VCaP (cell line): ENCODE measurements around the gene TACC3.
A peak's percentile ranks its signal among the peaks of the same experiment; 100 is the strongest.

ENCODE experiments used
- H3K27ac ChIP-seq: fragments of 450-650 bp; 2 replicates; pipeline ENCODE4 v1.5.1; 2017
- TF ChIP-seq, protein P1 (sequence below): fragments of 450-650 bp; conservative IDR thresholded peaks from 2 replicates; pipeline ENCODE4 v1.5.1; 2017; ENCODE audit warnings: mild to moderate bottlenecking, moderate library complexity

Gene TACC3

GRCh38 chr4:1721666-1722550 lies 587 bp downstream of the TACC3 start:
- TF ChIP-seq, protein P1, sequence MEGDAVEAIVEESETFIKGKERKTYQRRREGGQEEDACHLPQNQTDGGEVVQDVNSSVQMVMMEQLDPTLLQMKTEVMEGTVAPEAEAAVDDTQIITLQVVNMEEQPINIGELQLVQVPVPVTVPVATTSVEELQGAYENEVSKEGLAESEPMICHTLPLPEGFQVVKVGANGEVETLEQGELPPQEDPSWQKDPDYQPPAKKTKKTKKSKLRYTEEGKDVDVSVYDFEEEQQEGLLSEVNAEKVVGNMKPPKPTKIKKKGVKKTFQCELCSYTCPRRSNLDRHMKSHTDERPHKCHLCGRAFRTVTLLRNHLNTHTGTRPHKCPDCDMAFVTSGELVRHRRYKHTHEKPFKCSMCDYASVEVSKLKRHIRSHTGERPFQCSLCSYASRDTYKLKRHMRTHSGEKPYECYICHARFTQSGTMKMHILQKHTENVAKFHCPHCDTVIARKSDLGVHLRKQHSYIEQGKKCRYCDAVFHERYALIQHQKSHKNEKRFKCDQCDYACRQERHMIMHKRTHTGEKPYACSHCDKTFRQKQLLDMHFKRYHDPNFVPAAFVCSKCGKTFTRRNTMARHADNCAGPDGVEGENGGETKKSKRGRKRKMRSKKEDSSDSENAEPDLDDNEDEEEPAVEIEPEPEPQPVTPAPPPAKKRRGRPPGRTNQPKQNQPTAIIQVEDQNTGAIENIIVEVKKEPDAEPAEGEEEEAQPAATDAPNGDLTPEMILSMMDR: no peak
- peak overlapping the region; percentile 96 for H3K27ac ChIP-seq

DNA sequence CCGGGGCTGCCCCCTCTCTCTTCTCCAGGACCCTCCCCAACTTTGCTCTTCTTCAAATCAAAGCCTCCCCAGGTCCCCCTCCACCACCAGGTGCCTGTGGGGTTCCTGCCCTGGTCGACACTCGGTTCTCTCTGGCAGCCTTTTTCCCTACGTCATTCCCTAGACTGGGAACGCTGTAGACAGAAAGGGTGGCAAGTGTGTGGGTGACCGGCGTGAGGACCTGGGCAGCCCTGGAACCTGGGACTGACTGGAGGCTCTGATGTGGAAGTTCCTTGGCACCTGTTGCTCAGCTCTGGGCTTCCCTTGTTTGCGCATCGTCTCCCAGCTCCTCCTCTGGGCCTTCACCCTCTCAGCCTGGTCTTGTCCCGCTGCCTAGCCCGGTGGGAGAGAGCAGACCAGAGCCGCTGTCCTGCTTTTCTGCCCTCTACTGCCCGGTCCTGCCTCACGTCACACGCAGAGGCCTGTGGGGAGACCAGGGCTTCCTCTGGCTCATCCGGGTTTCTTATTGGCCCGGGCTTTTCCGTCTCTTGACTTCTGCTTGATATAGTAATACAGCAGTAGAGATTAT lies 1.3 kb downstream of the TACC3 start:
- H3K27ac ChIP-seq: peak overlapping the region; percentile 96
- TF ChIP-seq, protein P1: no peak; the same call in 1 of the 2 replicates

DNA sequence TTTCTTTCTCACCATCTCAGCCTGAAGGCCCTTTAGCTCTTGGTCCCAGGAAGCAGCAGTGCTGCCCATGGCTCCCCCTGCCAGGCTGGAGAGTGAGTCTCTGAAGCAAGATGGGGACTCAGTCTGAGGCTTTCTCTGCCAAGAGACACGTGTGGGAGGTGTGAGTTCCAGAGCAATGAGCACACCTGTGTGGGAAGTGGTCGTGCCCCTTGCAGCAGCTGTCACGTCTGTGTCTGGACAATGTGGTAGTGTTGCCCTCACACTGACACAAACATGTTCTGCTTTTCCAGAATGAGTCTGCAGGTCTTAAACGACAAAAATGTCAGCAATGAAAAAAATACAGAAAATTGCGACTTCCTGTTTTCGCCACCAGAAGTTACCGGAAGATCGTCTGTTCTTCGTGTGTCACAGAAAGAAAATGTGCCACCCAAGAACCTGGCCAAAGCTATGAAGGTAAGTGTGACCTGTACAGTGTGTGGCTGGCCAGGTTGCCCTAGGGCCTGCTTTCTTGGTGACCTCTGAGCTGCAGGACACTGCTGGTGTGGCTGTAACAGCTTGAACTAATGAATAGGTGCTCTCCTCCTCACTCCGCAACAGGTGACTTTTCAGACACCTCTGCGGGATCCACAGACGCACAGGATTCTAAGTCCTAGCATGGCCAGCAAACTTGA lies 1.9 kb downstream of the TACC3 start:
- TF ChIP-seq, protein P1: no peak; the same call in 1 of the 2 replicates
- H3K27ac ChIP-seq: peak overlapping the region; percentile 96

DNA sequence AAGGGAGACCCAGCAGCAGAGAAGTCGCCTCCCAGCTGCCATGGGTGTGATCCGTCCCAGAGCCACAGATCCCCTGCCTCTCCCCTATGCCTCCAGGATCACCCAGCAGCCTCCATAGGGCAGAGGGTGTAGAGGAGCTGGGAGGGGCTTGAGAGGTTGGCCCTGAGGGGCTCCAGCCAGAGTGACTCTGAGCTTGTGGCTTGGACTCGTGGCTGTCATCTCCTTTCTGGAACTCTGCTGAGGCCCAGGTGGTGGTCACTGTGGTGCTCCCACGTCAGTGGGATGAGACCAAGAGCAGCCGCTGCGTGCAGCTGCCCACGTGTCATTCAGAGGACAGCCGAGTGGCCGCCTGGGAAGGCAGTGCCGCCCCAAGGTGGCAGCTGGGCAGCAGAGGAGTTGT lies 4.2 kb downstream of the TACC3 start:
- peak overlapping the region; percentile 45 for H3K27ac ChIP-seq
- TF ChIP-seq, protein P1: no peak

- H3K27ac ChIP-seq: peak overlapping the region; percentile 45
- TF ChIP-seq, protein P1: peak; percentile 96
Measured at GRCh38 chr4:1726146-1726934, 5.0 kb downstream of the TACC3 start.

DNA sequence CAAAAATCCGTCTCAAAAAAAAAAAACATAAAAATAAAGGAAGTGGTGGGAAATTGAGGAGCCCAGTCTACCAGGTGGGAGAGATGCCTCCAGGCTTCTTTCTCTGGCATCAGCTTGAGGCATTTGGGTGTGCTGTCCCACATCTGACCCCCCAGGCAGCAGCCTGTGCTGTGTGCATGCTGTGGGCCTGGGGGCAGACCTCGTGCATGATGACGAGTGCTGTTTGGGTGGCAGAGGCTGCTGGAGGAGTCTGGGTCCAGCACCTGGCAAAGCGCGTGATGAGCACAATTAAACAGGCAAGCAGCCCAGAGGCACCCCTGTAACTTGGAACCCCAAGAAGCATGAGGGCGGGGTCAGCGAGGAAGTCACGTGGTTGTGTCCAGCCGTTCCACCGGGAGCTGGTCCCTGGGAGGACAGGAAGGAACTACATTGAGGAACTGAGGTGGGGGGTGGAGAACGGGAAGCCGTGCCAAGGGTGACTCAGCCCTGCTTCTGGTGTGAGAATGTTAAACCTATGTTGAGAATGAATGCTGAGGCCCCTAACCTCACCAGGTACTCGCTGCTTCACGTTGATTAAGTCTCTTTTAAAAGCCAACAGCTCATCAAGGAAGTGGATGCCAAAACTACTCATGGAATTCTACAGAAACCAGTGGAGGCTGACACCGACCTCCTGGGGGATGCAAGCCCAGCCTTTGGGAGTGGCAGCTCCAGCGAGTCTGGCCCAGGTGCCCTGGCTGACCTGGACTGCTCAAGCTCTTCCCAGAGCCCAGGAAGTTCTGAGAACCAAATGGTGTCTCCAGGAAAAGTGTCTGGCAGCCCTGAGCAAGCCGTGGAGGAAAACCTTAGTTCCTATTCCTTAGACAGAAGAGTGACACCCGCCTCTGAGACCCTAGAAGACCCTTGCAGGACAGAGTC lies 6.1 kb downstream of the TACC3 start:
- peak overlapping the region; percentile 45 for H3K27ac ChIP-seq
- TF ChIP-seq, protein P1: no peak
